ENCODE data around the gene IFT57. TPM values are rescaled to one million over a fixed set of nuclear protein-coding genes. Genes with fewer than 3 reads are reported as not detected.
A peak's percentile ranks its signal among the peaks of the same experiment; 100 is the strongest.

The IFT57 gene
- total RNA-seq, 3 donors from 2014 or later (not counting 1 experiment from before 2014, with no cell fraction given): 22.2 to 49.3 (median 33.5) TPM

DNA sequence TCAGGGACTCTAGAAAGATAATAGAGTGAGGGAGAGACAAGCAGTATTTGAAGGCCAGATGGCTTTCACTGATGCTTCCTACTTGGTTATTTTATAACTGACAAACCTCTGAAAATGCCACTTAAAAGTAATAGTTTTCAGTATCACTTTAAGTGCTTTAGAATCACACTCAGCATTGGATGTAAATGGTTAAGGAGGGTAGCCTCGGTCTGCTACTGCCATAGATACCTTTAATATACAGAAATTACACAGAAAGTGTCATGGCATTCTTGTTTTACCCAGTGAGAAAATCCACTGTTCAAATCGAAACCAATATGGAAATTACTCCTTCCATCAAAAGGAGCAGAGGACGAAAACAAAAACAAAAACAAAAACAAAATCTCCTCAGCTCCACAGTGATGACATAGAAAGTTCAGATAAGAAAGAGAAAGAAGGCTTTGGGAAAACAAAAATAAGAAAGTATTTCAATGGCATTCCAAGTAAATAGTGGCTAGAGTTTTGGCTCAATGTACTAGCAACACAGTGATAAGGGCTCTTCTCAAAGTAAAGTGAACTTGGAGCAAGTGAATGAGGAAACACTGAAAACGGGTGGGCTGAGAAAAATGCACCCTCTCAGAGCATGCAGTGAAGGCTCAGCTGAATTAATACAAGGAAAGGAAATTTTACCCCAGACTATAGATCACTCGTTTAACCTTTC, 88.2 kb downstream of the IFT57 start:
- Mint-ChIP-seq H3K4me1 (peaks cover 37% of the 10 kb centered on the region in 2 donors), H3K9me3 (no peaks in the 10 kb centered on the region), H3K4me3 (peak overlapping the region; percentile 64), H3K27ac (peak overlapping the region; percentile 63 to 83), H3K27me3 (ENCODE audit: low read depth in 2 of 2) (no peaks in the 10 kb centered on the region), H3K36me3 (no peaks in the 10 kb centered on the region)
- H3K36me3 ChIP-seq (ENCODE audit: control insufficient read depth, insufficient read depth, low read length): no peaks in the 10 kb centered on the region
- intact Hi-C loops (cut with micrococcal nuclease): no loop called here
- H3K4me3 ChIP-seq (ENCODE audit: low read length): no peak overlapping the region
- DNase-seq: peak in 1 of 2 donors; percentile 18
- TF ChIP-seq, protein P1, sequence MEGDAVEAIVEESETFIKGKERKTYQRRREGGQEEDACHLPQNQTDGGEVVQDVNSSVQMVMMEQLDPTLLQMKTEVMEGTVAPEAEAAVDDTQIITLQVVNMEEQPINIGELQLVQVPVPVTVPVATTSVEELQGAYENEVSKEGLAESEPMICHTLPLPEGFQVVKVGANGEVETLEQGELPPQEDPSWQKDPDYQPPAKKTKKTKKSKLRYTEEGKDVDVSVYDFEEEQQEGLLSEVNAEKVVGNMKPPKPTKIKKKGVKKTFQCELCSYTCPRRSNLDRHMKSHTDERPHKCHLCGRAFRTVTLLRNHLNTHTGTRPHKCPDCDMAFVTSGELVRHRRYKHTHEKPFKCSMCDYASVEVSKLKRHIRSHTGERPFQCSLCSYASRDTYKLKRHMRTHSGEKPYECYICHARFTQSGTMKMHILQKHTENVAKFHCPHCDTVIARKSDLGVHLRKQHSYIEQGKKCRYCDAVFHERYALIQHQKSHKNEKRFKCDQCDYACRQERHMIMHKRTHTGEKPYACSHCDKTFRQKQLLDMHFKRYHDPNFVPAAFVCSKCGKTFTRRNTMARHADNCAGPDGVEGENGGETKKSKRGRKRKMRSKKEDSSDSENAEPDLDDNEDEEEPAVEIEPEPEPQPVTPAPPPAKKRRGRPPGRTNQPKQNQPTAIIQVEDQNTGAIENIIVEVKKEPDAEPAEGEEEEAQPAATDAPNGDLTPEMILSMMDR (IDR thresholded peaks at IDR 0.05): no peak
- no peaks in the 10 kb centered on the region for H3K9me3 ChIP-seq (ENCODE audit: control insufficient read depth, insufficient read depth, low read length)
- peaks cover 12% of the 10 kb centered on the region for H3K4me1 ChIP-seq (ENCODE audit: control insufficient read depth, insufficient read depth, low read length)
- no peaks in the 10 kb centered on the region for H3K27me3 ChIP-seq (ENCODE audit: control insufficient read depth, insufficient read depth, low read length)
- peak overlapping the region; percentile 70 for H3K27ac ChIP-seq (ENCODE audit: low read length)
- peak in 2 of 3 donors; percentile 17 to 20 for ATAC-seq
- WGBS (ENCODE audit: insufficient coverage): 54% methylated on average over 3 of the region's 5 CpGs

DNA sequence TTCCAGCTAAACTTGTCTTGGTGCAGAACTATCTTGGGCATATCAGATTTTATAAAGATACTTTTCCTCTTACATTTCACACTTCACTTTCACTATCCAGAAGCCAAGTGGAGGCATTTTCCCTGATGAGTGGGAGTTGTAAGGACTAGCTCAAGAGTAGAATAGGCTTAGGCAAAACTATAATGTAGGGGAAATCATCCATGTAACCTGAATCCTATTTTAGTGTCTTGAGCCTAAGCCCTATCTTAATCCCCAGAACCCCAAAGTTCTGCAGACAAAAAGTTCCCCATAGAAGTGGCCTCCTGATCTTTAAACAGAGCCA, 89.2 kb downstream of the IFT57 start:
- Histone ChIP-seq H3K36me3 (ENCODE audit: control insufficient read depth, insufficient read depth, low read length) (no peaks in the 10 kb centered on the region), H3K9me3 (ENCODE audit: control insufficient read depth, insufficient read depth, low read length) (peaks cover 4% of the 10 kb centered on the region), H3K4me3 (ENCODE audit: low read length) (no peak overlapping the region), H3K27ac (ENCODE audit: low read length) (peak overlapping the region; percentile 70), H3K4me1 (ENCODE audit: control insufficient read depth, insufficient read depth, low read length) (peaks cover 22% of the 10 kb centered on the region), H3K27me3 (ENCODE audit: control insufficient read depth, insufficient read depth, low read length) (no peaks in the 10 kb centered on the region)
- H3K27ac Mint-ChIP-seq: peak overlapping the region; percentile 72 to 83
- H3K27me3 Mint-ChIP-seq (ENCODE audit: low read depth in 2 of 2): no peaks in the 10 kb centered on the region
- intact Hi-C loops (cut with micrococcal nuclease): no loop called here
- H3K4me3 Mint-ChIP-seq: peak overlapping the region; percentile 56
- TF ChIP-seq, protein P1 (IDR thresholded peaks at IDR 0.05): no peak
- peaks cover 44% of the 10 kb centered on the region in 2 donors for H3K4me1 Mint-ChIP-seq
- no peak for DNase-seq
- no peak for ATAC-seq
- H3K36me3 Mint-ChIP-seq: peaks cover 8% of the 10 kb centered on the region
- peaks cover 2 to 4% of the 10 kb centered on the region in 2 donors for H3K9me3 Mint-ChIP-seq

DNA sequence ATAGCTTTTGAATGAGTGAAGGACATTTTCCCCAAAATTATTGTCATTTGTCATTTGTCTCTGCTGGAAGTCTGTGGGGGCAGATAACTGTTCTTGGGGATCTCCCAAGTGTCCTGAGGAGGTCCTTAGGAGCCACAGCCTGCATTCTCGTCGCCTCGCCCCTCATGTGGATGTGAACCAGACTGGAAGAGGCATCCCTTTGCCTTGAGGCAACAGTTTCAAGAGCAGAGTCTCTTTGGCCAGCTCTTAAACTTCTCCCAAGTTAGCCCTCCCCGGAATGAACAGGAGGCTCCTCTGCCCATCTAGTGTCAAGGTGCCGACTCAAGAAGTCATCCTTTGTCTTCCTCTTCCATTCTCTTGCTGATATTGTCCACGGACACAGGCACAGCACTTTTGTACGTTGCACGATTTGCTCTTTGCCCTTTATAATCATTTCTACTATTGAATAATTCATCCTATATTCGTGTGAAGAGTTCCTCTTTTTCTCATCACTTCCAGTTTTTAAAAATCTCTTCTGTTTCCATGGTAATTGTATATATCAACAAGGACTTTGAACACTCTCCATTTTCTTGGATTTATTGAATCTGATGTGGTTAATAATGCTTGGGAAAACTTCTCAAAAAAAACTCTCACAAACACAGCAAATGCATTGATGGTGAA, 90.6 kb downstream of the IFT57 start:
- Mint-ChIP-seq H3K27ac (no peak overlapping the region), H3K4me3 (no peak overlapping the region), H3K36me3 (peaks cover 8% of the 10 kb centered on the region), H3K27me3 (ENCODE audit: low read depth in 2 of 2) (no peaks in the 10 kb centered on the region), H3K9me3 (peaks cover 2 to 4% of the 10 kb centered on the region in 2 donors), H3K4me1 (peaks cover 48 to 49% of the 10 kb centered on the region in 2 donors)
- WGBS (ENCODE audit: insufficient coverage): 78% methylated on average over 8 of the region's 9 CpGs
- TF ChIP-seq, protein P1 (IDR thresholded peaks at IDR 0.05): no peak
- peaks cover 4% of the 10 kb centered on the region for H3K9me3 ChIP-seq (ENCODE audit: control insufficient read depth, insufficient read depth, low read length)
- no peaks in the 10 kb centered on the region for H3K36me3 ChIP-seq (ENCODE audit: control insufficient read depth, insufficient read depth, low read length)
- DNase-seq (no peak), ATAC-seq (no peak)
- H3K4me3 ChIP-seq (ENCODE audit: low read length): no peak overlapping the region
- peak overlapping the region; percentile 70 for H3K27ac ChIP-seq (ENCODE audit: low read length)
- no peaks in the 10 kb centered on the region for H3K27me3 ChIP-seq (ENCODE audit: control insufficient read depth, insufficient read depth, low read length)
- intact Hi-C loops (cut with micrococcal nuclease): no loop called here
- H3K4me1 ChIP-seq (ENCODE audit: control insufficient read depth, insufficient read depth, low read length): peaks cover 33% of the 10 kb centered on the region
